ENCODE data around the gene CXCL17.
A peak's percentile ranks its signal among the peaks of the same experiment; 100 is the strongest.
"Not testable (repeated sequence)": the region's sequence is repeated elsewhere in the genome, so short reads cannot be mapped to it uniquely, and the experiment has no call there.

Gene CXCL17

DNA sequence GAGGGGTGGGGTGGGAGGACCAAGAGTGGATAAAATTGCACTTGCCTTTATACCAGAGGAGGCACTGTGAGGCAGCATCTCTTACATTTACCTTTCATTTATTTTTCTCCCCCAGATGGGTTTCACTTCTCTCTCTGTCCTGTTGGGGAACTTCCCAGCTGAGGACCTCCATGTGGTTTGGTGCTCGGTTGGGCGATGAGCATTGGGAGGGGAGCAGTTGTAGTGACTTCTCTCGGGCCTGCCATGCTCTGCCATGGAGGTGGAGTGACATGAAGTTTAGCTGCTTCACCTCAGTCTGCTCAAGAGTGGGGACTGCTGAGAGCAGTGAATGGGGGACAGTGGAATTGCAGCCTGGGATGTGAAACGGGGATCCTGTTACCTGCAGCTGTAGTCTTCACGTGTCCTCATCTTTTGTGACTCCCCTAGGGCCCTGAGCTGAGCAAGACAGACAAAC, 23.1 kb upstream of the CXCL17 start:
- no peak for DNase-seq

DNA sequence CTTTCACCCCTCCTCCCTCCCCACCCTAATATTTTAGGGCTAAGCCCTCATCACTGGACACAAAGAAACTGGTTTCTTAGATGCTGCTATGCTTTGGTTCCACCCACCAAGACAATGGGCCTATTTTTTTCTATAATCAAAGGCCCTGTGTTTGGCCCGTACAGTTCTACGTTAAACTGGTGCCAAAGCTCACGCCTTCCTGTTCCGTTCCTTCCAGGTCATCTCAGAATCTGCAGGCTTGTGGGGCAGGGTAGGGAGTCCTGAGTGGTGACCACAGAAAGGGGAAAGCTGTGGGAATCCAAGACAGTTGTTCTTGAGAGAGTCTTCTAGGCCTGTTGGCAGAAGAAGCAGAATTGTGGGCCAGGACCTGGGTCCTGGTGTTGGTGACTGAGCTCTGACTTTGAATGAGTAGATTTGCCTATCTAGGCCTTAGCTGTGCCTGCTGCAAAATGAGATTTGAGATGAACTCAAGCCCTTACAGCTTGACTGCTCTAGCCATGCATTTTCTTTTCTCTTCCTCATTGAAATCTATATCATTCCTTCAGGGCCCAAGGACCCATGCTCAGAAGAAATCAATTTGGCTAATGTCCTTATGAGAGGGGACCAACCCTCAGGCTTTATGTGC, 19.1 kb upstream of the CXCL17 start:
- no peak for DNase-seq

DNA sequence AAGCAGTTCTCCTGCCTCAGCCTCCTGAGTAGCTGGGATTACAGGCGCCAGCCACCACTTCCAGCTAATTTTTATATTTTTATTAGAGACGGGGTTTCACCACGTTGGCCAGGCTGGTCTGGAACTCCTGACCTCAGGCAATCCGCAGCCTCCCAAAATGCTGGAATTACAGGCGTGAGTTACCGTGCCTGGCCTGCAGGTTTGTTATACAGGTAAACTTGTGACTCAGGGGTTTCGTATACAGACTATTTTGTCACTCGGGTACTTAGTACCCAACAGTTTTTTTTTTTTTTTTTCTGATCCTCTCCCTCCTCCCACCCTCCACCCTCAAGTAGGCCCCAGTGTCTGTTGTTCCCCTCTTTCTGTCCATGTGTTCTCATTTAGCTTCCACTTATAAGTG, 18.5 kb upstream of the CXCL17 start:
- not testable (repeated sequence) for DNase-seq

DNA sequence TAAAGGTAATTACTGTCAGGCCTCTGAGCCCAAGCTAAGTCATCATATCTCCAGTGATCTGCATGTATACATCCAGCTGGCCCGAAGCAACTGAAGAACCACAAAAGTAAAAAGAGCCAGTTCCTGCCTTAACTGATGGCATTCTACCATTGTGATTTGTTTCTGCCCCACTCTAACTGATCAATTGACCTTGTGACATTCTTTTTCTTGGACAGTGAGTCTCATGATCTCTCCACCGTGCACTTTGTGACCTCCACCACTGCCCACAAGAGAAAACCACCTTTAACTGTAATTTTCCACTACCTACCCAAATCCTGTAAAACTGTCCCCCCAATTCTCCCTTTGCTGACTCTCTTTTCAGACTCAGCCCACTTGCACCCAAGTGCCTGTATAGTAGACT, 17.2 kb upstream of the CXCL17 start:
- DNase-seq: no peak

DNA sequence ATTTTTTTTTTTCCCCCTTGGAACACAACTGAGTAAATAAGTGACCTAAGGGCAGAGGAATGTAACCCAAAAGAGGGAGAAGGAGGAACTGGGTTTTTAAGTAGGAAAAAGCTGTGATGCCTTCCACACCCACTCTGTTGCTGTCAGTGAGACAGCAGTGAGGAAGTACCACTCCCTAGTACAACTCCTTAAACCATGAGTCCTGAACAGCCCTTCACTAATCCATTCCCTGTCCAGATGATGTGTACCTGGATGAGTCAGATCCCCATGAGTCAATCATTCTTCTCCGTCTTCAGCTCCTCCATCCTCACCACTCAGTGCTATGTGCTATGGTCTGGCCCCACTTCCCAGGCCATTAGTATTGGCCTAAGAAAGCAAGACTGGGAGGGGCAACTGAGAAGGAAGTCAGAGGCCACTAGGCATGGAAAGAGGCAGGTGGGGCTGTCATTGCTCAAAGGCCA, 12.9 kb upstream of the CXCL17 start:
- no peak for DNase-seq

DNA sequence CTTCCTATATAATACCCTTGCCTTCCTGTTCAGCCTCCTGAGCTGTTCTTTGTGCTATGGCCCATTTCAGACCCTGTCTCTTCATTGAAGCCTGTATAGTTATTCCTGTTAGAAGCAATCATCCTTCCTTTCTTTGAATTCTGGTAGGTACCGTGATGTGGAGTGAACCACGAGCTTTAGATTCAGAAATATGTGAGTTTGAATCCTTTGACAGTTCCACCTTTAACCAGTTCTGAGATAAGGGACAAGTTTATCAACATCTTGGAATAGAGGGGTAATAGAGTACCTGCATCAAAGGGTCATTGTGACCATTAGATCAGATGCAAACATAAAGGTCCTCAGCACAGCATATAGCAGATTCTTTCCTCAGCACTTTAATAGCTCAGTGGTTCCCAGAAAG, 12.3 kb upstream of the CXCL17 start:
- DNase-seq: no peak

DNA sequence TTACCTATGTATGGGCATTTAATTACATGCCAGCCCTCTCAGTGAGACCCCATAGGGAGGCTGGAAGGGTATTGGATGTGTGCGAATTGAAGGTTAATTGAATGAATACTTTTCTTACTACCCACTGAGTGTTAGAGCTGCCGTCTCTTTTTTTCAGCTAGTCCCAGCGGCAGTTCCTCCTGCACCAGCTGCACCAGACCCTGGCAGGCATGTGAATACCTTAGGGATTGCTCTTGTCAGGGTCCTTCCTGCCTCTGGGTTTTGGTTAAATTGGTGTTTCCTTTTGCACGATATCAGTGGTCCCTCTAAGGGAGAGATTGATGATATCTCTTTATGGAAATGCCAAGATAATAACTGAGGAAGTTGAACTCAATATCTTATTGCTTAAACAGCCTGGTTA, 9.8 kb upstream of the CXCL17 start:
- no peak for DNase-seq

DNA sequence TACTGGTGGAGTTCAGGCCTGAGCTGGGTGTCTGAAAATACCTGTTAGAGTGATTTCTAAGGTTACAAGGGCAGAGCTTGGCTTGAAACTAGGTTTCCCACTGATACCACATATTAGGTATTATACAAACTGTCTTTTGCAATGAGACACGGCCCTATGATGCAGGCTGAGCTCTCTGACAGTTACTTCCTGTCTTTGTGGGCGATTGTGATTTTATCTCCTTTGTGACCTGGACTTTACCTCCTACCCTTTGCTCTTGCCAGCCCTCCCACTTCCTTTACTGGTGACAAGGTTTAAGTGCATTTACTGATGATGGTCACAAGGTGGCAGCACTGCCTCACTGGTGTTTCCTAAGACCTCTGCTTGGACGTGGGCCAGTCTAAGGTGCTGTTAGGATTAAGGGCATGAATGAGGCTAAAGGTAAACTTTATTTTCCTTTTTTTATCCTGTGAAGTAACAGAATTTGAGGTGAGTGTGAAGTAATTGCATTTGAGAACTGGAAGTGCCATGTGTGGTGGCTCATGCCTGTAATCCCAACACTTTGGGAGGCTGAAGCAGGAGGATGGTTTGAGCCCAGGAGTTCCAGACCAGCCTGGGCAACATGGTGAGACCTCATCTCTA, 7.7 kb upstream of the CXCL17 start:
- peak; percentile 63 to 69 for DNase-seq

DNA sequence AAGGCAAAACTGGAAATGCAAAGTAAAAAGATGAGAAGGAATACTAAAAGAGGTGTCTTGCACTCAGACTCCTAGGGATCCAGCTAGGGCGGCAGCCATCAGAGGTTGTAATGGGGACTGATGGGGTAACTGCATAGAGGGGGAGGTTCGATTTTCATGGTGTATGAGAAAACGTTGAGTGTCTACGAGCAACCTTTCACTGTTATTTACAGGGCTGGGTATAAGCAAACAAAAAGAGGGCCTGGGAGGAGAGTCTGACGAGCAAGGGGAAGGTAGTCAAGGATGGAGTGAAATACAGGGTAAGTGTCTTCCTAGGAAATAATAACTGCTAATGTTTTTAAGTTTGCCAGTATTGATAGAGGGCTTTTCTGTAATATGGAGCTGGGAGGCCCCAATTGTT, 5.6 kb upstream of the CXCL17 start:
- DNase-seq: not testable (repeated sequence)

DNA sequence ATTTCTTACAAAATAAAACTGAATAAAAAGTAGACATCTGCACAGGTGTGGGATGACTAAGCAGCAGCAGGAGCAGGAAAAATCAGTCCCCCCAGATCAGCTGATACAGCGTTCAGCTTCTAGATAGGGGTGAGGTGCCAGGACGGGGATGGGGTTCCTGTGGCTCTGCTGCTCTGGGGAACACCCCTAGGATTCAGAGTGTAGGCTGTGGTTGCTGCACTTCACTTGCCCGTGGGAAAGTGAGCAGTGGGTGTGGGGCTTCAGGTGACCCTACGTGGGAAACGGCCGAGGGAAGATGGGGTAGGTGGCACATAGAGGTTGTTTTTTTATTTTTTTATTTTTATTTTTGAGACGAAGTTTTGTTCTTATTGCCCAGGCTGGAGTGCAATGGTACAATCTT, 3.2 kb upstream of the CXCL17 start:
- DNase-seq: no peak

DNA sequence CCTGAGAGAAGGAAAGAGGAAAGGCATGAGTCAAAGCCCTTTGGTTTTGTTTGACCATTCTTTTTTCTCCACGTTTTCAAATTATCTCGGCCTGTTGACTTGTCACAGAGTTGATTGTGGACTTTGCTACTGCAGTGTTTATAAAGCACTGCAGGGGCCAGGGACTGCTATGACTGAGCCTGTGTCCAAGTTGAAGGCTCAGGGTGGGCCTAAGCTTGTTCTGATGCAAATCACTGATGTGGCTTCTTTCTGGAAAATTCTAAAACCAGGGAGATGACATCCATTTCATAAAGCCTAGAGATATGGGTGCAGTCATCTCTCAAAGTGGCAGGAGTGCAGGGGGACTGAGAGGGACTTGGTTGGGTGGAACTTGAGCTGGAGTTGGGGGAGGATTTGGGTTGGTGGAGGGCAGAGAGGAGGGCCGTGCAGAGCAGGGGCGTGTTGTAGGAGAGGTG, 1.2 kb upstream of the CXCL17 start:
- no peak for DNase-seq

DNA sequence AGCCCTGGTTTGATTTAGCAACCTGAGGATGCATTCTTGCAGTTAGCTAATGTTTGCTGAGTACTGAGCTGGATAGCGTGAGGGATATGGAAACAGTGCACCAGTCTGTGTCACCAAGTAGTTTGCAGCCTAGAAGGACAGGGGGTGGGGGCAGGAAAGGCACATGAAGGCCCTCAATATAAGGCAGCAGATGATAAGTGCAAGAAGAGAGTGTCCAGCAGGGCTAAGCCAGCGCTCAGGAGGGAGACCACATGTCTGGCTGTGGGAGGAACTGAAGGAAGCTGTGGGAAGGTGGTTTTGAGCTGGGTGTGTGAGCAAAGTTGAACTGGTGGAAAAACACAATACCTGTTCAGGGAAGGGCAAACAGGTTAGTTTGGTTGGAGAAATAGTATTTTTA, 1.7 kb downstream of the CXCL17 start:
- DNase-seq: no peak

DNA sequence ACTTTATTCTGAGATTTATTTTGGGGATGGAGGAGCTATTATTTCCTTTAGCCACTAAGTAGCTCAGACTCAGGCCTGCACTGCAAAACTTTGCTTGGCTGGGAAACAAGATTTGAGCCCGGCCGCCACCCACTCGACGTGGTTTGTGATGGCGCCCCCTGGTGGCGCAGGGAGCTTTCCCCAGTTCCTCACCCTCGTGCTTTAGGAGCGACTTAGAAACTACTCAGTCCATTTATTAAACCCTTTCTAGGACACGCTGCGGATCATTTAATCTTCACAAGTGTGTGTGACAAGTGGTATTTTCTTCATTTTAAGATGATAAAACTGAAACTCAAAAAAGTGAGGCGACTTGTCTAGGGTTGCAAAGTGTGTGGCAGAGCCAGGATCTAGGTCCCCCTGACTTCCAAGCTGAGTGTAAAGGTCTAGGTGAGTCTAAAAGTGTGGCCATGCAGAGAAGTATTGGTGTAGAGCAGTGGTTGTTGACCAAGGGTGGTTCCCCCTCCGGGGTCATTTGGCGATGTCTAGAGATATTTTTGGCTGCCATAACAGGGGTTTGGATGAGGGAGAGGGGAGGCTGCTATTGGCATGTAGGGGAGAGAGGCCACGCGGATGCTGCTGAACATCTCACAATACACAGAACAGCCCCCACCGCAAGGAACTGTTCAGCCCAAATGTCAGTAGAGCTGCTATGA, 2.2 kb downstream of the CXCL17 start:
- DNase-seq: peak; percentile 85 to 89

DNA sequence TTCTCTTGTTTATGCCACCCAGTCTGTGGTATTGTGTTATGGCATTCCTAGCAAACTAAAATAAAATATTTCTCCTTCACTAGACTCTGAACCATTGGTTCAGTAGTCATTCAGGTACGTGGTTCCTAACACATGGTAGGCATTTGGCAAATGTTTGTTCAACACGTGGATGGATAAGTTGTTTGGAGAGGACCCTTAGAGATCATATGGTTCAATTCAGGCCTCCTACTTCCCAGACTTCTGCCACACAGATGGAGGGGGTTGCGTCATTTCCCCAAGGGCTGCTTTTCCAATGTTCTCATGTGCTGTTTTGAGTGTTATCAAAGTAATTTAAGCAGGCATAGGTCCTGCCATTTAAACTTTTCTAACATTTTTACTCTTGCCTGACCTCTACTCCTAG, 6.7 kb downstream of the CXCL17 start:
- no peak for DNase-seq

DNA sequence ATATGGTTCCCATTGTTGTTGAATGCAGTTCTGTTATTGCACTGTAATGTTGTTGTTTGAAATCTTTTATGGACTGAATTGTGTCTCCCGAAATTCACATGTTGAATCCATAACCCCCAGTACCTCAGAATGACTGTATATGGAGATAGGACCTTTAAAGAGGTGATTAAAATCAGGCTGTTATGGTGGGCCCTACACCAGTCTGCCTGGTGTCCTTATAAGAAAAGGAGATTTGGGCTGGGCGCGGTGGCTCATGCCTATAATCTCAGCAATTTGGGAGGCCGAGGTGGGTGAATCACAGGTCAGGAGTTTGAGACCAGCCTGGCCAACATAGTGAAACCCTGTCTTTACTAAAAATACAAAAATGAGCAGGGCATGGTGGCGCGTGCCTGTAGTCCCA, 7.4 kb downstream of the CXCL17 start:
- DNase-seq: no peak

DNA sequence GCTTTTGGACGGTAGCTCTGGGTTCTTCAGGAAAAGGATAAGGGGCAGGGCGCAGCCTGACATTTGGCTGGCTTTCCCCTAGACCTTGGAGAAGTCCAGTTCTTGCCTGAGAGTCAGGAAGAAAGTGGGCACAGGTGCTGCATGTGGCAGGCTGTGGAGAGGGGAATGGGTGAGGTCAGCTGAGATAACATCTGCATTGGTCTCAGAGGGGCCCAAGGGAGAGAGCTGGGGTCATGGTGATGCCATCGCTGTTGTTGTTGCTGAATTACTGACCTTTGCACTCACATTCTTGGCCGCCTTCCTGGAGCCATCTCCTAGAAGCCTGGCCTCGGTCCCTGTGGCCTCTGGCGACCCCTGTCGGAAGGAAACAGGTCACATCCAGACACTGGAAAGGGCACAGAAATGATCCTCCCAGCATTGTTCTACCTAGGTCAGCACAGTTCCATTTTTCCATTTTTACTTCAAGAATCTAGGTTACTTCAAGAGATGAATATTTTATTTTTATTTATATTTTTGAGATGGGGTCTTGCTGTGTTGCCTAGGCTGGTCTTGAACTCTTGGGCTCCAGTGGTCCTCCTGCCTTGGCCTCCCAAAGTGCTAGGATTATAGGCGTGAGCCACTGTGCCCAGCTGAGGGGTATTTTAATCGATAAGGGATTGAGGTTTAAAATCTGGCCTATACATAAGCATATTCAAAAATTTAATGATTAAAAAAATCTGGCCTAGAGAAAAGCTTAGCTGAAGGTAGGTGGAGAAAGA, 9.1 kb downstream of the CXCL17 start:
- peak; percentile 65 to 70 for DNase-seq

DNA sequence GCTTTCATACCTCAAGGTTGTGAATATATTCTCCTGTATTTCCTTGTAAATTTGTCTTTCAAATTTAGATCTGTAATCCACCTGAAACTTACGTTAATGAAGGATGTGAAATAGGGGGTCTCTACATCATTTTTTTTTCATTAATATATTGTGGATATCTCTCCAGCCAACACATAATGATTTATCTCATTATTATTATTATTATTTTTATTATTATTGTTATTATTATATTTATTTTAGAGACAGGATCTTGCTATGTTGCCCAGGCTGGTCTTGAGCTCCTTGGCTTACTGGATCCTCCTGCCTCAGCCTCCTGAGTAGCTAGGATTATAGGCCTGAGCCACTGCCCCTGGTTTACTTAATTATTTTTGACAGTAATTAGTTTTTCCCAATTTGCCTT, 11.3 kb downstream of the CXCL17 start:
- no peak for DNase-seq

DNA sequence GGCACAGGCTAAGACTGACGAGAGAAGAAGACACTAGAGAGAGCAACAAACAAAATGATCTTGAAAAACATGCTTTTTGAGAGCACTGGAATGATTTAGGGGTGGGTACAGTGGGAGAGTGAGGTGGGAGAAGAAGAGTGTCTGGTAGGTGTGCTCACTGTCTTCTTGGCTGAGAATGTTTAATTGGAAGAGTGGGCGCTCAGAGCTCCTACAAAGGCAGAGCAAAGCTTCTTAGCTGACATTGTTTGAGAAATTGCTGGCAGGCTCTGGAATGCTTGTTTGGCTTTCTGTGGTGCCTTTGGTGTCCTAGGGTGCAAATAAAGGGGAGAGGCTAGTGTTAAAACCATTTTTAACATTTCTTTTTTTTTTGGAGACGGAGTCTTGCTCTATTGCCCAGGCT, 14.1 kb downstream of the CXCL17 start:
- DNase-seq: no peak

DNA sequence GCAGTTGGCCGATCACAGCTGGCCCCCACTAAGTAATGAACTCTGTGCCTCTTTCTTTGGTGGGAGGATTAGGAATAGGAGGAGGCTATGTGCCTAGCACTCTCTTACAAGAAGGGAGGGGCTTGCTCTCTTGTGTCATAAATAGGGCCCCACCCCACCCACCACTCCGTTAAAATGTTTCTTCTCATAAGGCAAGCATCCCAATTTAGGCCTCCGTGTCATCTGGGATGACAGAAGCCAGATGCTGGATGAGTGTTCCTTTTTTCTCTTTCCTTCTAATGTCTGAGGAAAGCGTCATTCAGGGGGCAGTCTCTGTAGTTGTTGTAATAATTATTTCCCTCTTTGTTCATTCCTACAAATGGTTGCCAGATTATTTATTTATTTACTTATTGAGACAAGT, 15.4 kb downstream of the CXCL17 start, which contains the start of gene LIPE:
Gene LIPE, minus strand, starts transcription at position 76 of the 400 bp plus-strand sequence. CDS start 239 bp downstream, outside the sequence.
- DNase-seq: no peak

DNA sequence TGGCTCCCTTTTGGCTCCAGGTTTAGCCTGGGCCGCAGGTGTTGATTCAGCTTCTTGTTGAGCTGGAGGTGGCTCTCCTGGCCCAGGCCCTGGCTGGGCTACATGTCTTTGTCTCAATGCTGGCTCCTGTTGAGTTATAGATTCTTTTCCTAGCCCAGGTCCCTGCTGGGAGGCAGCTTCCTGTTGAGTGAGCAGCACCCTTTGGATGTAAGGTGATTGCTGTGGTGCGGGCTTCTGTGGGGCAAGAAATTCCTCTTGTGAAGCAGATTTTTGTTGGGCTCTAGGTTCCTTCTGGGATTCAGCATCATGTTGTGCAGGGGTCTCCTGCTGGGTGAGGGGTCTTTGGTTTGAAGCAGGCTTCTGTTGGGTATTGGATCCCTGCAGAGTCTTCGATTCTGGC, 16.1 kb downstream of the CXCL17 start:
- no peak for DNase-seq

DNA sequence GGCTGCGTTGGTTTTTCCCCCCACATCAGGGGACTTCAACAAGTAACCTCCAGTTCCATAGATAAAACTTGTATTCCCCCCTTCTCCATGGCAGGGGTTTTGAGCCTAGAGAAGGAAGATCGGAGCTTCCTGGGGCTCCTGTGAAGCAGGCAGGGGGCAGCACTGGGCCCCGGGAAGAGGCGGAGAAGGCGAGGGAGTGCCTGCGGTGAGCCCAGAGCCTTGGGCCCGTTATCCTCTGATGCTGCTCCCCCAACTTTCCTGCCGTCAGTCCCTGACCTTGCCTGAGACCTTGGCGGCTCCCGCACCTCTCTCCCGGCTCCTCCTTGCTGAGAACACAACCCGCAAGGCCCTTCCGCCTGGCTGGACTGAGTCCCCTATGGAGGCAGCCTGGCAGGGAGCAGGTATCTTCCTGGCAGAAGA, 18.0 kb downstream of the CXCL17 start:
- no peak for DNase-seq

DNA sequence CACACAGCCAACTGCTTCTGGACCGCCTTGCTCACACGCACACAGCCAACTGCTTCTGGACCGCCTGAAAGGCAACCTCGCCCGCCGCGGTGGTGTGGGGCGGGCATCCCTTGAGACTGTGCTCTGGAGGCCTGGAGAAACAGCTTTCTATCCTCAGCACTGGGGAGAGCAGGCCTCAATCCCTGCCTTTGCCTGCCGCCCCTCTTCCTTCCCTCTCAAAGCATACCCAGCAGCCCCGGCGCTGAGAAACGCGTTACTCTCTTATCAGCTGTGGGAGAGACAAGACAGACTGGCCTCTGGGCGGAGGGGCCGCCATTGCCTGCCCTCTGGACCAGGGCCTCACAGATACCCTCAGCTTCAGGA, 18.4 kb downstream of the CXCL17 start:
- no peak for DNase-seq

All from stimulated activated CD4-positive, alpha-beta T cell treated with anti-CD3 and anti-CD28 coated beads, Interleukin-2, amount 100 ng/mL, for 48 hours (primary cell).